Cardiac muscle cell (in vitro differentiated cells and primary cell): ENCODE data around the gene SLF2. TPM values are rescaled to one million over a fixed set of nuclear protein-coding genes. Genes with fewer than 3 reads are reported as not detected.

Source experiments
- DNase-seq, 2 donors: peaks; one replicate each; pipeline versions ENCODE4 v3.0.0 to v3.0.0-alpha.2; 2010 to 2017; ENCODE audit warnings: low read depth in 1 of 2, low spot score in 1 of 2
- H3K27ac ChIP-seq: fragments of 200-600 bp; sonication (generic); 2 replicates; pipeline ENCODE4 v1.5.1; 2016
- H3K27me3 ChIP-seq: fragments of 200-600 bp; sonication (generic); 2 replicates; pipeline ENCODE4 v1.6.0; 2016; ENCODE audit warnings: control low read depth
- H3K36me3 ChIP-seq: fragments of 200-600 bp; sonication (generic); 2 replicates; pipeline ENCODE4 v1.5.1; 2016; ENCODE audit warnings: control low read depth
- H3K4me1 ChIP-seq: fragments of 200-600 bp; sonication (generic); 2 replicates; pipeline ENCODE4 v1.8.1; 2017; ENCODE audit warnings: low read depth, mild to moderate bottlenecking, mixed run types
- H3K4me3 ChIP-seq: fragments of 200-600 bp; sonication (generic); 2 replicates; pipeline ENCODE4 v1.5.1; 2016; ENCODE audit warnings: mild to moderate bottlenecking
- H3K9me3 ChIP-seq: fragments of 200-600 bp; sonication (generic); 2 replicates; pipeline ENCODE4 v1.5.1; 2017; ENCODE audit warnings: low read depth, mild to moderate bottlenecking, control low read depth
- polyA plus RNA-seq: library from polyadenylated mRNA; unstranded; fragments of >200 nt; fragmentation: Nextera tagmentation; extraction: Ambion mirVana; gene quantifications from 2 replicates; pipeline ENCODE4 v1.2.1, GENCODE V29; 2016
- total RNA-seq: library from RNA; depleted of rRNA; stranded (reverse); fragments of >200 nt; gene quantifications from 2 replicates; pipeline ENCODE4 v1.2.3, GENCODE V29; 2016
- TF ChIP-seq, protein P1 (sequence below): IDR thresholded peaks from 2 replicates; pipeline ENCODE4 v1.5.1; 2012; ENCODE audit warnings: low read depth, mild to moderate bottlenecking, low read length

The SLF2 gene
- total and polyA plus RNA-seq, 2 experiments from 2014 or later: 33.7 to 37.8 TPM

- H3K9me3 ChIP-seq: no peaks in the 10 kb centered on the region
Measured at GRCh38 chr10:100942229-100942628, 29.5 kb downstream of the SLF2 start.

DNA sequence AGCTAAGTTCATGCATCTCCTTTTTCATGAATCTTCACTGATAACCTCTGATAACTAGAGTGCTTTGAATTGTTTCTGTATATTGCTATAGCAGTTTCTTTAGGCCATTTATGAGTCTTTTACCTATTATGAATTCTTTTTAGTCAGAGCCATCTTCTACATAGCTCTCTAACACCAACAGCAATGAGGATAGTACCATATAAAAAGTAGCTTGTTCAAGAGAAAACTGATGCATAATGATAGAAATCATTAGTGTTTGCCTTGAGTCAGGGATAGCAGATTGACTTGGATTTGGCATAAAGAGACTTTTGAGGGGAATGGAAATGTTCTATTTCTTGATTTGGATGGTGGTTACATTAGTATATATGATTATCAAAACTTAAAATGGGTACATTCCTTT is 30.7 kb downstream of the SLF2 start:
- H3K9me3 ChIP-seq: no peaks in the 10 kb centered on the region
- no peak overlapping the region for H3K27ac ChIP-seq
- H3K36me3 ChIP-seq: peaks cover 89% of the 10 kb centered on the region
- DNase-seq: no peak
- no peaks in the 10 kb centered on the region for H3K27me3 ChIP-seq
- no peaks in the 10 kb centered on the region for H3K4me1 ChIP-seq
- H3K4me3 ChIP-seq: no peak overlapping the region
- TF ChIP-seq, protein P1, sequence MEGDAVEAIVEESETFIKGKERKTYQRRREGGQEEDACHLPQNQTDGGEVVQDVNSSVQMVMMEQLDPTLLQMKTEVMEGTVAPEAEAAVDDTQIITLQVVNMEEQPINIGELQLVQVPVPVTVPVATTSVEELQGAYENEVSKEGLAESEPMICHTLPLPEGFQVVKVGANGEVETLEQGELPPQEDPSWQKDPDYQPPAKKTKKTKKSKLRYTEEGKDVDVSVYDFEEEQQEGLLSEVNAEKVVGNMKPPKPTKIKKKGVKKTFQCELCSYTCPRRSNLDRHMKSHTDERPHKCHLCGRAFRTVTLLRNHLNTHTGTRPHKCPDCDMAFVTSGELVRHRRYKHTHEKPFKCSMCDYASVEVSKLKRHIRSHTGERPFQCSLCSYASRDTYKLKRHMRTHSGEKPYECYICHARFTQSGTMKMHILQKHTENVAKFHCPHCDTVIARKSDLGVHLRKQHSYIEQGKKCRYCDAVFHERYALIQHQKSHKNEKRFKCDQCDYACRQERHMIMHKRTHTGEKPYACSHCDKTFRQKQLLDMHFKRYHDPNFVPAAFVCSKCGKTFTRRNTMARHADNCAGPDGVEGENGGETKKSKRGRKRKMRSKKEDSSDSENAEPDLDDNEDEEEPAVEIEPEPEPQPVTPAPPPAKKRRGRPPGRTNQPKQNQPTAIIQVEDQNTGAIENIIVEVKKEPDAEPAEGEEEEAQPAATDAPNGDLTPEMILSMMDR: no peak

More at GRCh38 chr10:100942229-100942628, 29.5 kb downstream of the SLF2 start:
- no peak for DNase-seq
- Histone ChIP-seq H3K27ac (no peak overlapping the region), H3K36me3 (peaks cover 89% of the 10 kb centered on the region), H3K27me3 (no peaks in the 10 kb centered on the region), H3K4me3 (no peak overlapping the region), H3K4me1 (no peaks in the 10 kb centered on the region)
- TF ChIP-seq, protein P1: no peak

GRCh38 chr10:100945754-100946153 is 33.0 kb downstream of the SLF2 start:
- H3K36me3 ChIP-seq: peaks cover 90% of the 10 kb centered on the region

DNA sequence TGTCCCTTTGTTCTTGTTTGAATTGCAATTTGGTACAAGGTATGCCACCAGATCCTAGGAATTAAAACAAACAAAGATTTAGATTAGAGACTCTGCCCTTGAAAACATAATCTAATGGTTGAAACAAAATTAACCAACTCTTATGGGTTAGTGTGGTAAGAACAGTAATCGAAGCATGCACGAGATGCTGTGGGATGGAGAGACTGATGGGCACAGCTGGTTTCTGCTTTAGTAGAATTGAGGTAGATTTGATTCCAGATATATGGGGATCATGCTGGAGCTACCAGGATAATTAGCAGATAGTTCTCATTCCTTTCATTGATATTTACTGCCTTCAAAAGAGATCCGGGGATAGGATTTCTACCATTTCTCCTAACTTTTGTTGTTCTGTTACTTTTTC is 36.2 kb downstream of the SLF2 start:
- no peak for DNase-seq
- Histone ChIP-seq H3K4me1 (no peaks in the 10 kb centered on the region), H3K4me3 (no peak overlapping the region), H3K36me3 (peaks cover 66% of the 10 kb centered on the region), H3K9me3 (no peaks in the 10 kb centered on the region), H3K27me3 (no peaks in the 10 kb centered on the region), H3K27ac (no peak overlapping the region)
- TF ChIP-seq, protein P1: no peak

More at GRCh38 chr10:100945754-100946153, 33.0 kb downstream of the SLF2 start:
- Histone ChIP-seq H3K9me3 (no peaks in the 10 kb centered on the region), H3K4me1 (no peaks in the 10 kb centered on the region), H3K27ac (no peak overlapping the region), H3K27me3 (no peaks in the 10 kb centered on the region), H3K4me3 (no peak overlapping the region)
- TF ChIP-seq, protein P1: no peak
- no peak for DNase-seq

- Histone ChIP-seq H3K27me3 (no peaks in the 10 kb centered on the region), H3K4me3 (no peak overlapping the region), H3K9me3 (no peaks in the 10 kb centered on the region), H3K27ac (no peak overlapping the region), H3K4me1 (no peaks in the 10 kb centered on the region), H3K36me3 (peaks cover 57% of the 10 kb centered on the region)
- TF ChIP-seq, protein P1: no peak
- no peak for DNase-seq
Measured at GRCh38 chr10:100960251-100960650, 47.5 kb downstream of the SLF2 start.
